HG03159 (cell line): Measurements from ENCODE around the gene TNFRSF8.

ENCODE experiments used
- ATAC-seq: cut with Tn5 transposase; IDR thresholded peaks from one replicate; pipeline ENCODE4 v1.9.1; 2021; ENCODE audit warnings: mild to moderate bottlenecking, moderate library complexity; ENCODE audit not compliant: unreplicated experiment

Gene TNFRSF8

DNA sequence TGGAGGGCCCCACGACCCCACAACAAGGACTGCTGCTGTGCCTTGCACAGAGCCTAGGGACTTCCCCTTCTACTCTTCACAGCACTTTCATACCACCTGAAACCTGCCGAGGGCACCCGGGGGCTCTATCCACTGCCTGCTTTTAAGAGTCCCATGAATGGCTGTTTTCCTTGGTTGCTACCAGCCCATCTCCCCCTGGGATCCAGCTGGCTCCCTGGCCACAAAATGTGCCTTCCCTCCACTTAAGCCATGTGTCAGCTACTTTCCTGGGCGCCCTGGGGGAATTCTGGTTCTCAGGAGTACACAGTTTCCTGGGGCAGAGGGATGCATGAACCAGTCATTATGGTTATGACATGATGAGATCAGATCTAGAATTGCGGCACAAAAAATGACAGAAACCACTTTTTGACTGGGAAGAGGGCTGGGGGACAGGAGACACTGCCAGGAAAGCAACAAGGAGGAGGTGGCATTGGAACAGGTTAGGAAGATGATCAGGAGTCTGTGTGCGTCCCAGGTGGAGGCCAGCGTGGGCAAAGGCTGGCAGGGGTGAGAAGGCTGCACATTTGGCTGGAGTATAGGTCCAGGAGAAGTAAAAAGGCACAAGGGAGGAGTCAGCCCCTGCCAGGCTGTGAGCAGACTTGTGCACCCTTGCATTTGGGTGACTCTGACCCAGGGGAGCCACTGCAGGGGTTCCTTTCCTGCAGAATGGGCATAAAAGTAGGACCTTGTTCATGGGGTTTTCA, 3.2 kb upstream of the TNFRSF8 start:
- no peak for ATAC-seq

DNA sequence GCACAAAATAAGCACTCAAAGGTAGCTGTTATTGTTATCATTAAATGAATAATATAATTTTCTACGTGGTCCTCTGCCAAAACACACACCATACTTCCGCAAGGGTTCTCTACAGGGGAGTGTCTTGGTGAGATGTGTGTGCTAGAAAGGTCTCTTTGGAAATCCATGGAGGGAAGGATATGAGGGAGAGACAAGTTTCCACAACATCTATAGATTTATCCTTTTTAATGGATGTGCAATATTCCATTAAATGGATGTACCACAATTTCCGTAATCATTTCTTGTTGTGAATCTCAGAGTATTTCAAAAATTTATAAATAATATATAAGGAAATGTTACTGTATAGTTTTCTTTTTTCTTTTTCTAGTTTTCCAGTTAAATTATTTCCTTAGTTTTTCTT, 2.6 kb upstream of the TNFRSF8 start:
- ATAC-seq, result no peak

DNA sequence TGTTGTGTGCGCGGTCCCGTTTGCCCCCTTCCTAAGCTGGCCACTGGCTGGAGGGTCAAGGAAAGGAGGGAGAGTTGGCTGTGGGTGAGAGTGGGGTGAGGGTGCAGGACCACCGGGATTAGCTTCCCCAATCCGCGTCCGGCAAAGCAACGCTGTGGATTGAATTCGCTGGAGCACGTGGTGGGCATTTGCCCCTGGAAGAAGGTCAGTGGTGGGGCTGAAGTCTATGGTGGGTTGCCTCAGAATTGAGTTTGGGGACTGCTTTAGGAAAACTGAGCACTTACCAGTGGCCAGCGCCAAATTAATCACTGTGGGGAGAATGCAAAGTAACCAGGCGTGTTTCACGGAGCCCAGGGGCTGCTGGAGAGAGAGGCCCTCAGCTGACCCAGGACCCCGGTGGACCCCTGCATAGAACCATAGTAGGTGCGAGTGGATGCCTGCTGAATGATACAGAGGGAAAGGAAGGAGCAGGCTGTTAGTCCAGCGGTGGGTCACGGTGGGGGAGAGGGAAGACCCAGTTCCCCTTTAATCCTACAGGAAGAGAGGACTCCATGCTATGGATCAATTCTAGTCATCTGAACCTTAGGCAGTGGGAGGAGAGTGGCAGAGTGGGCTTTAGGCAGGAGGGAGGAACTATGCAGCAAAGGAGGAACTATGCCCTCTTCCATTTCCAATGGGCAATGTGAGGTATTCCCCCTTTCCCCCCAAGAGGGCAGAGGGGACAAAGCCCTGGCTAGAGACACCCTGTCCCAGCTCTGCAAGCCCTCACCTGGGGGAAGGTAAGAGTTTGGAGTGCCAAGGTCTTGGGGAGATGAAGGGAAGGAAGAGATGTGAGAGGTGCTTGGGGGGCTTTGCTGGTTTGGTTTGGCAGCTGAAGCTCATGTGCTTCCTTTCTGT, 1.2 kb downstream of the TNFRSF8 start:
- ATAC-seq, result no peak

DNA sequence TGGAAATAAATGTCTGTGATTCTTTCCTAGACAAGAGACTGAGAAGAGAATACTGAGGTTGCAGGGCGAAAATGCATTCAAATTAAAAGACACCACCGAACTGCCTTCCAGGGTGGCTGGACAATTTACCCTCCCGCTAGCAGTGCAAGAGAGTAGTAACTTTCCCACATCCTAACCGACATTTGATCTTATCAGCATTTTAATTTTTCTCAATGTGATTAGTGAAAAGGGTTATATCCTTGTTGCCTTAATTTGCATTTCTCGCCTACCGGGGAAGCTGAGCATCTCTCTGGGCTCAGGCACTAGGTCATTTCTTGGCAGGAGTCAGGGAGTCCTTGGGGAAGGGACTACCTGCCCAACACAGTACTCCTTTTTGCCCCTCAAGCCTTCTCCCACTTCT, 2.8 kb downstream of the TNFRSF8 start:
- ATAC-seq, result no peak

DNA sequence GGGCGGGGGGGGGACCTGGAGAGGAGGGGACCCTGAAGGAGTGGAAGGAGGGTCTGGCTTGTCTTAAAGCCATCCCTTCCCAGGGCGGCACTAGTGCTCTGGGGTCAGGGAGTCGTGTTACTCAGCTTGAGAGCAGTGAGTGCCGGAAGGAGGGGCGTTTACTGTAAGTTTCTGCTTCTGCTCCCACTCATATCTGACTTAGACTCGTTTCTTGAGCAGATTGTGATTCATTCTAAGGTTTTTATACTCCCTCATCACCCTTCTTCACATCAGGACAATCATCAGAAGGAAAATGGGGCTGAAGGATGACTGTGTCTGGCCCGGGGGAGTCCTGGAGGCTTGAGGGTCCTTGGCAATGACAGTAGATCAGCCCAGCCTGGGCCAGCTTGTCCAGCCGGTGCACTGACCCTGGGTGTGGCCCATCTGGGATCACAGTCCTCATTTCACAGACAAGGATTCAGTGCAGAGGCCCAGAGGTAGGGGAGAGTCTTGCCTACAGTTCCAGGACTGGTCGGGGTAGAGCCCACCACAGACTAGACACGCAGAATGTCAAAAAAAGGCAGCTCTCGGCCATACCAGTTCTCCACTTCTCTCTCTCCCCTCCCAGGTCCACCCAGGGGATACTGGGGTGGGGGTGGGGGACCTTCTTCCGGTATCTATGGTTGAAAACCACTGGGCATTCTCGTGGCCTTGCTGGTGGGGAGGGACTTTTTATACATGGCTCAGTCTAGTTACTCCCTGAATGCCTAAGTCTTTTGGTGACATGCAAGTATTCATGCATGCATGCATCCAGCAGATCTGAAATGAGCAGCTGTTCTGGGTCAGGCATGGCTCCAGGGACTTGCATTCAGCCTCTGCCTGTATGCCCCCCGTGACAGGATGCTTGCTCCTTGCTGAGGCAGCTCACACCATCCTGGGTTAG, 5.1 kb downstream of the TNFRSF8 start:
- peak; percentile 50 for ATAC-seq

DNA sequence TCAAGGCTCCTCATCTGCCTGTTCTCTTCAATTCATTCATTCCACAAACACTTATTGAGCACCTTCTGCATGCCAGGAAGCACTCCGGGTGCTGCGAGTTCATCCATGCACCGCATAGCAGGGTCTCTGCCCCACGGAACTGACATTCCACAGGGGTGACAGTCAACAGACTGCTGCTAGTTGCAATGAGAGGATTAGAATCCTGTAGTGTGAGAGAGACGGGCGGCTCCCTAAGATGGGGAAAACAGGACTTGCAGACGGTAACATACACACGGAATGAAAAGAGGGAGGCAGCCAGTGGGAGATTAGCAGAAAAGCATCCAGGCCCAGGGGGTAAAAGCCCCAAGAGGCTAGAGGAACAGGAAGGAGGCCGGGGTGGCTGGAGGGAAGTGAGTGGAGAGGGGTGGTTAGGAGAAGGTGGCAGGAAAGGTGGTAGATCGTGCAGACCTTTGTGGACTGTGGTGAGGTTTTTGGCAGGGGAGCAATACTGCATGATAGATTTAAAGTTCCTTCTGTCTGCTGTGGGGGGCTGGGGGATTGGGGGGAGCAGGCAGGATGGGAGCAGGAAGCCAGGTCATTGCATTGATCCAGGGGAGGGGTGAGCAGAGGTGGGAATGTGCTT, 6.6 kb downstream of the TNFRSF8 start:
- ATAC-seq, result no peak

DNA sequence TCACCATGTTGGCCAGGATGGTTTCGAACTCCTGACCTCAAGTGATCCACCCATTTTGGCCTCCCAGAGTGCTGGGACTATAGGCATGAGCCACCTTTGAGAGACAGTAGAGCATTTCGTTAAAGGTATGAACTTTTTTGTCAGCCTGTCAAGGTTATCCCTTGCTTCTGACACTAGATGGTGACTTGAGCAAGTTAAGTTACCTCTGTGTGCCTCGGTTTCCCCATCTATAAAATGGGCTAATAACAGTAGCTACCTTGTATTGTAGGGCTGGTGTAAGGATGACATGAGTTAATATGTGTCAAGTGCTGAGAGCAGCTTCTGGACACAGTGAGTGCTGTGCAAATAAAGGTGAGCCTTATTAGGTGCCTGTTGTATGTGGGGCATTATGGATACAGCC, 8.8 kb downstream of the TNFRSF8 start:
- ATAC-seq, result no peak

DNA sequence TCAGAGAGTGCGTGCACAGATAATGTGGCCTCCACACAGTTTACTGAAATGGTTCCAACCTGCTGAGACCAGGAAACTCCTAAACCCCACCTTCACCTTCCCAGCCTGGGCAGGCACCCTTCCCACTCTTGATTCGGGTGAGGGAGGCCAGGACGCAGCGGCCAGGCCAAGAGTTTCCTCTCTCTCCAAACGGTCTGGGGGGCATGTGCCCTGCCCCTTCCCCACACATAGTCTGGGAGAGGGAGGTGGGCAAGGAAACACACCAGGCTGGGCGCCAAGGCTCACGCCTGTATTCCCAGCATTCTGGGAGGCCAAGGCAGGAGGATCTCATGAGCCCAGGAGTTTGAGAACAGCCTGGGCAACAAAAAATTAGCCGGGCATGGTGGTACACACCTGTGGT, 9.6 kb downstream of the TNFRSF8 start:
- ATAC-seq, result no peak

DNA sequence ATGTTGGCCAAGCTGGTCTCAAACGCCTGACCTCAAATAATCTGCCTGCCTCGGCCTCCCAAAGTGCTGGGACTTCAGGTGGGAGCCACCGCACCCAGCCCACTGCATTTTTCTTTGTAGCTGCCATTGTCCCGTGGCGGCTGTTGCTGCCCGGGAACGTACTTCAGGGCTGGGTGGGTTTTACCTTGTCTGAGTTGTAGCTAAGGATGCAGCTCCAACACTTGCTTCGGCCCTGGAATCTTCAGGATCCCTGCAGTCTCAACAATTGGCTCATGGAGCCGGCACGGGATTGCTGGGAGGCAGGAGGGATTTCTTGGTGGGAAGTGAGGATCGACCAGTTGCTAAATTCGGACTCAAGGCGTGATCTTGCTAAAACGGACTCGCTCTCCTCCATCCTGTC, 10.7 kb downstream of the TNFRSF8 start:
- ATAC-seq, result no peak

DNA sequence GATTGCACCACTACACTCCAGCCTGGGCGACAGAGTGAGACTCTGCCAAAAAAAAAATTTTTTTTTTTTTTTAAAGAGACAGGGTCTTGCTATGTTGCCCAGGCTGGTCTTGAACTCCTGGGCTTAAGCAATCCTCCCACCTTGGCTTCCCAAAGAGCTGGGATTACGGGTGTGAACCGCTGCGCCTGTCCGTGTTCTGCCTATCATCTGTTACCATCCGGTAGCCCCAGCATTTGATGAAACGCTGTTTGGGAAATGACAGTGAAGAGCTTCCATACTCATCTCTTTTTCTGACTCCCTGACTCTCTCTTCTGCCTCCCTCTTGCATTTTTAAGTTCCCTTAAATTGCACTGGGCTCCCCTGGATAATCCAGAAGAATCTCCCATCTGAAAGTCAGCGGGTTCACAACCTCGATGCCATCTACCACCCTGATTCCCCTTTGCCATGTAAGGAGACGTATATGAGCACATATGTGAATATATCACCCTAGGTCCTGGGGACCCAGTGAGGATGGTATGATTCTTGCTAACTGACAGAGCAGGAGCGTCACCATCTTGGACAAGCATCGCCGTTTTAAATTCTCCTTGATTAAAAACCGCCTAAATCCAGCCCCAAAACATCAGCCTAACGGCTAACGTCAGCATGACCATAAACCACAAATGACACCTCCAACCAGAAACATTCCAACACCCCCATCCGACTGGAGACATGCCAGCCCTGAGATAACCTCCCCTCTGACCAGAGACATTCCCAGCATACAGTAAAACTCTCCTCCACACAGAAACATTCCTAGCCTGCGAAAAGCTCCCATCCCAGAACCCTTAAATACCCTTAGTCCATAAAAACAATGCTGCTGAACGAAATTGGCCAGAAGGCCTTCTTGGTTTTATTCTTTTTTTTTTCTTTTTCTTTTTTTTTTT, 12.4 kb downstream of the TNFRSF8 start:
- no peak for ATAC-seq

DNA sequence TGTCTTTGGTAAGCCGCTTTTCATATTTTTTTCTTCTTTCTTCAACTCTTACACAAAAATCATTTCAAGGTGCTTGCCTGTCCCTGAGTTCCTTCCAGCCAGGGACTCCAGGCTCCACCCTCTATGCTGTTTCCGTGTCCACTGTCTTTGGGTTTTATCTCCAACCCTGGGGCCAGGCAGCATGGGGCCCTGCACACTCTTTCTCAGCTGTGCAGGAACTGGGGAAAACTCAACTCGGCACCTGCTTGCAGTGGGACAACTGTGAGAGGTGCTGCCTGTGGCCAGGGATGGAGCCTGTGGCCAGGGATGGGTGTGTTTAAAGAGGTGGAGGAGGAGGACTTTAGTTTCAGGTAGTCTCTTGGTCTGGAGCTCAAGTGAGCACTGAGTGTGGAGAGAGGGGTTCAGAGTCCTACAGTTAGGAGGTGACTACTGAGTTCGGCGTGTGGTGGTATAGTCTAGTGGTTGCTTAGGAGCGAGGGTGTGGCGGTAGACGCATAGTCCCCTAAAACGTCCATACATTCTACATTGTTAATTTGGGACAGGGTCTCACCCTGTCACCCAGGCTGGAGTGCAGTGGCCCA, 13.4 kb downstream of the TNFRSF8 start:
- ATAC-seq, result no peak

DNA sequence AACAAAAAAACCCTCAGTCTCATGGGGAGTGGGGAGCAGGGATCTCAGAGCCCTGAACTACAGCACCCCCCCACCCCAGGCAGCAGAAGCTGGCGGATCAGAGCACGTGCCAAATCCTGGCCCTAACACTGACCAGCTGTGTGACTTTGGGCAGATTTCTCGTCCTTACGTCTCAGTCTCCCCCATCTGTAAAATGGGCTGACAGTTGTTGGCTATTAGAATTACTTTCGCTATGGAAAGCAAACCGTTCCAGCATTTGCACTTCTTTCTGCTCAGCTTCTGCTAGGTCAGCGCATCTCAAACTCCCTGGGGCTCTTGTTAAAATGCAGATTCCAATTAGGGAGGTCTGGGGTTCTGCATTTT, 15.5 kb downstream of the TNFRSF8 start:
- ATAC-seq, result no peak

DNA sequence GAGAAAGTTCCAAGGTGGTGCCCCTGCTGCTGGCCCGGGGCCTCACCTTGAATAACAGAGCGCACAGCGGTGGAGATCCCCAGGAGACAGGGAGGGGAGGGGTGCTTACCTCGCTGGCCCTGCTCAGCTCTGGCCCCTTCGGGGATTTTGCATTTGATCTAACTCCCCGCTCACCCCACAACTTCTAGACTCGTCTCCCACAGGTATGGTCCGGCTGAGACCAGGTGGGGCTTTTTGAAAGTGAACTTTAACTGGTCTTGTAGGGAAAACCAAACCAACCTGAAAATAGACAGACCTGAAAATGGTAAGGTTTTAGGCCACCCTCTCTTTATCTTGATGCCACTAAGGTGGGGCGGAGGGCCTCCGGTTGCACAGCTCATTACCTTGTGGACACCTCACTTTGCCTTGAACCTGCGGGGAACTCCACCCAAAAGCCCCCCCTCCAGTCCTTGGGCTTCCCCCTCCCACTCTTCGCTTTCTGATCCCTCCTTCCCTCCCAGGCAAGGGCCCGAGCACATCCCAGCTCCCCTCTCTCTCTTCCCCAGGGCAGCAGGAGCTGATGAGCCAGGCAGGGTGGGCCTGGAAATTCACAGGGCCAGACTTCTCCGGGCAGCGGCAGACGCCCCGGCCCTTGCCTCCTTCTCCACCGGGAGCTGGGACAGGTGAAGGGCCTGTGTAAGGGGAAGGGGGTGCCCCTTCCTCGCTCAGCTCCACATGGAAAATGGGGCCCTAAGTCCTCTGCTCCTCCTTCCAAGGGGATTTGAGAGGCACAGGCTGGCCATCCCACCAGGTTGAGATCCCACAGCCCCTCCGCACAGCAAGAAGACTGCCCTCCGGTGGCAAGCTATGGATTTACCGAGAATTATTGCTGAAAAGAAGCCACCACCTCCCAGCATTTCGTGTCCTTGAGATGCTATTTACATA, 16.1 kb downstream of the TNFRSF8 start:
- peak; percentile 62 for ATAC-seq

DNA sequence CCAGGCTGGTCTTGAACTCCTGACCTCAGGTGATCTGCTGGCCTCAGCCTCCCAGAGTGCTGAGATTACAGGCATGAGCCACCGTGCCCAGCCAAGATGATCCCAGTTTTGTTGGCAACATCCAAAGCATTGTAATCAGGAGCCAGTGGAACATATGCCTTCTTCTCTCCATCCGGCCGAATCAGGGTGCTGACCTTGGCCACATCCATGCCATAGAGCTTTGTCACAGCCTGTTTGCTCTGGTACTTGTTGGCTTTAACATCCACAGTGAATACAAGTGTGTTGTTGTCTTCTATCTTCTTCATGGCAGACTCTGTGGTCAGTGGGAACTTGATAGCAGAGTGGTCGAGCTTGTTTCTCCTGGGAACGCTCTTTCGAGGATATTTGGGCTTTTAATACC, 17.1 kb downstream of the TNFRSF8 start:
- no peak for ATAC-seq

DNA sequence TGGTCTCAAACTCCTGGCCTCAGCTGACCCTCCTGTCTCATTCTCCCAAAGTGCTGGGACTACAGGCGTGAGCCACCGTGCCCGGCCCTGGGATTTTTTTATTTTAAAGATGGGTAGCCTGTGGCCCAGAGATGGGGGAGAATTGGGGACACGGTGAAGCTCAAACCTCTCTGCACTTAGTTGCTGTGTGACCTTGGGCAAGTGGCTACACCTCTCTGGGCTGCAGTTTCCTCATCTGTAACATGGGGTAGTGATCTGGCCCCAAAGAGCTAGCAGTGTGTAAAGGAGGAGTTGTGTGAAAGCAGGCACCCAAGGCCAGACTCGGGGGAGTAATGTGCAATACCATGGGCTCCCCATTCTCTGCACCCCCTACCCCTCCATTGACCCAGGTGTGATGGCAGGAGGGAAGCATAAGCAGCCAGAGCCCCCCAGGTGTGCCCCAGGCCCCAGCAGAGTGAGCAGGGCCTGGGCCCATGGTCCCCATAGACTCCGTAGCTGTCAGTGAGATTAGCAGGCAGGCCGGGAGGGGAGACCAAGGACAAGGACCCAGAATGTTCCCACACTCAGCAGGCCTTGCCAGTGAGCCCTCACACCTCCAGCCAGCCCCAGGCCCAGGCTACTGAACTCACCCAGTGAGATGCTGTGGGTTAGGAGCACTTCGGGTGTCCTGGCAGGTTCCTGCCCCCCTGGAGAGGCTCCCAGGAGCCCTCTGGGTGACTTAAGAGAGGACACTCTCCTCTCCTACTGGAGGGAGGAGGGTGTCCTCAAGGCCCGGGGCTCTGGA, 17.9 kb downstream of the TNFRSF8 start:
- no peak for ATAC-seq

DNA sequence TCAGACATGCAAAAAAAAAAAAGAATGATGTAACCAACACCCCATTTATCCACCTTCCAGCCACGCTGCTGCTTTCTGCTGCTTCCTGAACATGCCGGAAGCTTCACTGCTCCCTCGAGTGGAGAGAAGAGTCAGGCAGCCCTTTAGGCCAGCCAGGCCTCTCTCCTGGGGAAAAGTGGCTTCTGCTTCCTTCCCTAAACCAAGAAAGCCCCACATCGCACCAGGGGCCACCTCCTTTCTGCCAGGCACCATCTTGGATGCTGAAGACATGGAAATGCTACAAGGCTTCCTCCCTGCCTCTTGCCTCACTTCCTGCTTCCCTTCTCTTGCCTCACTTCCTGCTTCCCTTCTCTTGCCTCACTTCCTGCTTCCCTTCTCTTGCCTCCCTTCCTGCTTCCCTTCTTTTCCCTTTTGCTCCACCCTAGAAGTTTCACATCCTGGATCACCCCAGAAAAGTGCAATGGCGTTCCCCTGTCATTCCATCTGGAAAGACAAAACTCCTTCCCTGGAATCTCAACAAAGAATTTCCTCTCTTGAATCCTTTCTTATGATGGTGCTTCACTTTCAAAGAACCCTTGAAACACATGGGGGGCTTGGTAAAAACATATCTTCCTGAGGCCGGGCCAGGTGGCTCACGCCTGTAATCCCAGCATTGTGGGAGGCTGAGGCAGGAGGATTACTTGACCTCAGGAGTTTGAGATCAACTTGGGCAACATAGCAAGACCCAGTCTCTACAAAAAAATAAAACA, 18.7 kb downstream of the TNFRSF8 start:
- ATAC-seq, result no peak

DNA sequence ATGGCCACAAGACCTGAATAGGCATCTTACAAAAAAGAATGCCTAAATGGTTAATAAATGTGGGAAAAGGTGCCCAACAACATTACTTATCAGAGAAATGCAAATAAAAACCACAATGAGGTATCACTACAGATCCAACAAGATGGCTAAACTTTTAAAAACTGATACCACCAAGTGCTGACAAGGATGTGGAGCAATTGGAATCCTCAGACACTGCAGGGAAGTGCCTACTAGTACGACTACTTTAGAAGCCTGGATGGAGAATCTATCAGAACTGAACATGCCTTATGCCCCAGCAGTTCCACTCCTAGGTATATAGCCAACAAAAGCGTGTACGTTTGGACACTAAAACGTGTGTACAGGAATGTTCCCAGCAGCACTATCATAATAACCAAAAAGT, 19.9 kb downstream of the TNFRSF8 start:
- no peak for ATAC-seq
